ENCODE measurements around the gene ZNF692. TPM values are rescaled to one million over a fixed set of nuclear protein-coding genes. Genes with fewer than 3 reads are reported as not detected.

ZNF692 gene
- total RNA-seq, 2 donors from 2014 or later = 65.0 to 99.7 TPM

DNA sequence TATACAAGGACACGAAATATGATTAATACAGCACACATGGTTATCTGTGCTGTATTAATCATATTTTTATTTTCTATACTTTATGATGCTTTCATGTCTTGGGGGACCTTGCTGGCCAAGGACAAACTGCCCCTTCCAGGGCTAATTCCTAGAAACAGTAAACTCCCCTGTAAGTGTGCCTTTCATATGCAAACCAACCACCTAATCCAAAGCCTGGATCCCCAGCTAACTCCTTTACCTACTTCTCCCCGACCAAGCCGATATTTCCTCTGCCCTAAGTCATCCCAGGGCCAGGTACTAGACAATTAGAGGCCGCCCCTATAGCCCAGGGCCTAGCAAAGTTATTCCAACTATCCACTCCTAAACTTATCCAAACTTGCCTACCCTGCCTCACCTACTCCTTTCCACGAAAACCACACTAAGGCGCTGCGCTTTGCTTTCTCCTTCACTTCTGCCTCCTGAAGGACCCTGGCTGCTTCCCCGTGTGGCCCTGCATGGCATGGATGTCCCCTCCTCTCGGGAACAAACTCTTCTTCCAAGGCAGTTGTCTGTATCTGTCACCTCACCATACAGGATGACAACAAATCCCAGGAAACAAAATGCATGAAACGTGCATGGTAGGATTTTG lies 43.4 kb downstream of the ZNF692 start:
- Histone ChIP-seq H3K27me3 (replicated peaks; ENCODE audit: insufficient read depth) (no peaks in the 10 kb centered on the region), H3K4me3 (no peak overlapping the region), H3K9me3 (no peaks in the 10 kb centered on the region), H3K4me1 (replicated peaks) (no peaks in the 10 kb centered on the region), H3K27ac (no peak overlapping the region), H3K36me3 (peaks cover 0 to 11% of the 10 kb centered on the region in 2 donors)
- 91% methylated on average over 10 of the region's 10 CpGs for WGBS
- intact Hi-C loops (cut with DNase I) = no loop called here
- TF ChIP-seq, protein P1, sequence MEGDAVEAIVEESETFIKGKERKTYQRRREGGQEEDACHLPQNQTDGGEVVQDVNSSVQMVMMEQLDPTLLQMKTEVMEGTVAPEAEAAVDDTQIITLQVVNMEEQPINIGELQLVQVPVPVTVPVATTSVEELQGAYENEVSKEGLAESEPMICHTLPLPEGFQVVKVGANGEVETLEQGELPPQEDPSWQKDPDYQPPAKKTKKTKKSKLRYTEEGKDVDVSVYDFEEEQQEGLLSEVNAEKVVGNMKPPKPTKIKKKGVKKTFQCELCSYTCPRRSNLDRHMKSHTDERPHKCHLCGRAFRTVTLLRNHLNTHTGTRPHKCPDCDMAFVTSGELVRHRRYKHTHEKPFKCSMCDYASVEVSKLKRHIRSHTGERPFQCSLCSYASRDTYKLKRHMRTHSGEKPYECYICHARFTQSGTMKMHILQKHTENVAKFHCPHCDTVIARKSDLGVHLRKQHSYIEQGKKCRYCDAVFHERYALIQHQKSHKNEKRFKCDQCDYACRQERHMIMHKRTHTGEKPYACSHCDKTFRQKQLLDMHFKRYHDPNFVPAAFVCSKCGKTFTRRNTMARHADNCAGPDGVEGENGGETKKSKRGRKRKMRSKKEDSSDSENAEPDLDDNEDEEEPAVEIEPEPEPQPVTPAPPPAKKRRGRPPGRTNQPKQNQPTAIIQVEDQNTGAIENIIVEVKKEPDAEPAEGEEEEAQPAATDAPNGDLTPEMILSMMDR (IDR thresholded peaks at IDR 0.05) = no peak
- TF ChIP-seq POLR2A (IDR thresholded peaks at IDR 0.05) (no peak), POLR2AphosphoS5 (IDR thresholded peaks at IDR 0.05) (no peak)
- DNase-seq (ENCODE audit: low spot score) = no peak

GRCh38 chr1:248814351-248814750 lies 44.5 kb downstream of the ZNF692 start:
- Histone ChIP-seq H3K9me3 (no peaks in the 10 kb centered on the region), H3K36me3 (peaks cover 0 to 11% of the 10 kb centered on the region in 2 donors), H3K27ac (no peak overlapping the region), H3K4me1 (replicated peaks) (no peaks in the 10 kb centered on the region), H3K4me3 (no peak overlapping the region), H3K27me3 (replicated peaks; ENCODE audit: insufficient read depth) (no peaks in the 10 kb centered on the region)
- DNase-seq (ENCODE audit: low spot score) = no peak
- WGBS = 94% methylated on average over 16 of the region's 16 CpGs
- intact Hi-C loops (cut with DNase I) = no loop called here
- TF ChIP-seq POLR2A (IDR thresholded peaks at IDR 0.05) (no peak), POLR2AphosphoS5 (IDR thresholded peaks at IDR 0.05) (no peak)
- TF ChIP-seq, protein P1 (IDR thresholded peaks at IDR 0.05) = no peak

DNA sequence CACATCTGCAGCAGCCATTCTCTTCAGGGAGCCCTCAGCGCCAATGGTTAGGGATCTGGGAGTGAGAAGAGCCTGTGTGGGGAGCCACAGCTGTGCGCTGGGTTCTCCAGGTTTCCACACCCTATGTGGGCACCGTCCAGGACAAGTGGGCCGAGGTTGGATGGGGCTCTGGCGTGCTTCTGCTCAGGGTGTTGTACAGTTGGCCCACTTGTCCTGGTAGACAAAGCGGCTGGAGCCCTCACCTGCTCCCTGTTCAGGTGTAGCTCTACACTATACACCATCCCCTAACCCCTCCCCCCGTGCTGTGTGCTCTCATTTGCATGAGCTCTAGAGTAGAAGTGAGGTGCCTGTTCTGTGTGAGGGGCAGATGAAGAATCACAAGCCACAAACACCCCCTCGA lies 45.3 kb downstream of the ZNF692 start:
- 97% methylated on average over 8 of the region's 8 CpGs for WGBS

DNA sequence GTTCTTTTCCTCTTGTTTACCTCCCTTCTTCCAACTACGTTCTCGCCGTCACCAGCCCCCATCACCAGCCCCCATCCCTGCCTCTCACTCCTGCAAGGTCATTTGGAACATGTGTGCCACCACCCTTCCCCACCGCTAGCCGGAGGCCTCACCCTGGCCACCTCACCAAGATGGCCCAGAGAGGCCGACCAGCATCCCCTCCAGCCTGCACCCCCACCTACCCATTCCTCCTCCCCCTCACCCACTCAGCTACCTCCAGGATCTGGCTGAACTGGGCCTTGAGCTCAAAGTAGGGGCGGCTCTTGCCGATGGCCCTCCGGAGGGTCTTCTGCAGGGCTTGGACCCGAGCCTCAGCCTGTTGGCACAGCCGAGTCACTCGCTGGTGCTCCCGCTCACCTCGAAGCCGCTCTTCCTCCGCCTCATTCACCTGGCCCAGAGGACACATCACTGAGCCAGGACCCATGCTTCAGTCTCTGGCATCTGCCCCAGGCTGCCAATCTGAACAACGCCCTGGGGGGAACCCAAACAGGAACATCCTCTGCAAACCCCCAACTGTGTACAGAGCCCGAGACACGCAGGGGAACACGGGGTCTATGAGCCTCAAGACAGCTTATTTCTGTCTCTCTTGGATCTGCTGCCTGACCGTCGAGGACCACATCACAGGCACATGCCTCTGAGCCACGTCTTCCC lies 46.0 kb downstream of the ZNF692 start:
- Histone ChIP-seq H3K27ac (no peak overlapping the region), H3K36me3 (peaks cover 0 to 11% of the 10 kb centered on the region in 2 donors), H3K4me3 (no peak overlapping the region), H3K9me3 (no peaks in the 10 kb centered on the region), H3K4me1 (replicated peaks) (no peaks in the 10 kb centered on the region), H3K27me3 (replicated peaks; ENCODE audit: insufficient read depth) (no peaks in the 10 kb centered on the region)
- intact Hi-C loops (cut with DNase I) = no loop called here
- no peak for TF ChIP-seq POLR2A (IDR thresholded peaks at IDR 0.05)
- no peak for DNase-seq (ENCODE audit: low spot score)
- WGBS = 94% methylated on average over 23 of the region's 23 CpGs

More for the DNA sequence above, 45.3 kb downstream of the ZNF692 start:
- H3K4me1 ChIP-seq (replicated peaks) = no peaks in the 10 kb centered on the region
- DNase-seq (ENCODE audit: low spot score) = no peak
- no peak for TF ChIP-seq POLR2AphosphoS5 (IDR thresholded peaks at IDR 0.05)
- TF ChIP-seq POLR2A (IDR thresholded peaks at IDR 0.05) = no peak
- TF ChIP-seq, protein P1 (IDR thresholded peaks at IDR 0.05) = no peak
- no peaks in the 10 kb centered on the region for H3K9me3 ChIP-seq
- H3K36me3 ChIP-seq = peaks cover 0 to 11% of the 10 kb centered on the region in 2 donors
- intact Hi-C loops (cut with DNase I) = no loop called here
- H3K4me3 ChIP-seq = no peak overlapping the region
- no peaks in the 10 kb centered on the region for H3K27me3 ChIP-seq (replicated peaks; ENCODE audit: insufficient read depth)
- H3K27ac ChIP-seq = no peak overlapping the region

DNA sequence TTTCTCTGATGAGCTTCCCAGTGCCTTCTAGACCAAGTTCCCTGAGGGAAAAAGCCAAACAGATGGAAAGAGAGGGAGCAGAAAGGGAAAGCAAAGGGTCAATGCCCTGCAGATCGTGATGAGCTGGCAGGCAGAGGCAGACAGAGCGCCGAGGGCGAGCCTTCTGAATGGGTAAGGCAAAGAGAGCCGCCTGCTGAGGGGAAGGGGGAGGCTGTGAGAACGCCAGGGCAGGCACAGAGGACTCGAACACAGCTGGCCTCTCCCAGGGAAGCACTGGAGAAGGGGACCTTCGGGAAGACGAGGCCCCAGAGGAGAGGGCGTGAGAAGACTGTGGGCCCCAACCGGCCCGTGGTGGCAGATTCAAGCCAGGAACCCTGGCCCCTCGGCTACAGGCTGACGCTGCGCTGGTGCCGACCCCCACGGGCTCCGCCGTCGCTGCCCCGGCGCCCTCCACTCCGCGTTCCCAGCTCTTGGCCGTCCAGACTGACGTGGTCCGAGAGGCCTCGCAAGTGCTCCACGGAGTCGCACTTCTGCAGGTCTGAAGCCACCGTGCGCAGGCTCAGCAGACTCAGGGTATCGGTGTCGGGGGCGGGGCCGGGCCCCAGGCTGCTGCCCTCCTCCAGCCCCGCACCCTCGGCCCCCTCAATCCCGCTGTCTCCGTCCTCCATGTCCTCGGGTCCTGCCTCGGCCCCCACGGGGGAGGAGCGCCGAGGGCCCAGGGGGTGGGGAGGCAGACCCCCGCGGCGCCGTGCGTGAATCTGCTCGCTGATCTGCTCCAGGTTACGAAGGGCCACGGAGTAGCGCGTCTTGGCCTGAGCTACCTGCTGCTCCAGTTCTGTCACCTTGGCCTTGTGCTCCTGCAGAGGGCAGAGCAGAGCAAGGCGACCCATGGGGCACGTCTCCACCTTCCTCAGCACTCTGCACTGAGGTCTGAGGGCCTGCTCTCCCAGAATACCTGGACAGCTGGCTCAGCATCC lies 47.1 kb downstream of the ZNF692 start:
- Histone ChIP-seq H3K36me3 (peaks cover 0 to 11% of the 10 kb centered on the region in 2 donors), H3K27me3 (replicated peaks; ENCODE audit: insufficient read depth) (no peaks in the 10 kb centered on the region), H3K4me1 (replicated peaks) (no peaks in the 10 kb centered on the region), H3K9me3 (no peaks in the 10 kb centered on the region), H3K4me3 (no peak overlapping the region), H3K27ac (no peak overlapping the region)
- DNase-seq (ENCODE audit: low spot score) = no peak
- no peak for TF ChIP-seq POLR2AphosphoS5 (IDR thresholded peaks at IDR 0.05)
- TF ChIP-seq, protein P1 (IDR thresholded peaks at IDR 0.05) = peak in 1 of 4 experiments; percentile 2
- 82% methylated on average over 41 of the region's 57 CpGs for WGBS
- intact Hi-C loops (cut with DNase I) = no loop called here

Measured in prostate gland (tissue), 2 donors.